HG02840 (cell line): ENCODE results near the gene DUOXA2.
"Not testable (repeated sequence)": the region's sequence is repeated elsewhere in the genome, so short reads cannot be mapped to it uniquely, and the experiment has no call there.

Source experiments
- ATAC-seq: cut with Tn5 transposase; IDR thresholded peaks from one replicate; pipeline ENCODE4 v1.9.1; 2021; ENCODE audit warnings: mild to moderate bottlenecking, moderate library complexity, moderate number of reproducible peaks; ENCODE audit not compliant: unreplicated experiment, low FRiP score

DUOXA2 gene

DNA sequence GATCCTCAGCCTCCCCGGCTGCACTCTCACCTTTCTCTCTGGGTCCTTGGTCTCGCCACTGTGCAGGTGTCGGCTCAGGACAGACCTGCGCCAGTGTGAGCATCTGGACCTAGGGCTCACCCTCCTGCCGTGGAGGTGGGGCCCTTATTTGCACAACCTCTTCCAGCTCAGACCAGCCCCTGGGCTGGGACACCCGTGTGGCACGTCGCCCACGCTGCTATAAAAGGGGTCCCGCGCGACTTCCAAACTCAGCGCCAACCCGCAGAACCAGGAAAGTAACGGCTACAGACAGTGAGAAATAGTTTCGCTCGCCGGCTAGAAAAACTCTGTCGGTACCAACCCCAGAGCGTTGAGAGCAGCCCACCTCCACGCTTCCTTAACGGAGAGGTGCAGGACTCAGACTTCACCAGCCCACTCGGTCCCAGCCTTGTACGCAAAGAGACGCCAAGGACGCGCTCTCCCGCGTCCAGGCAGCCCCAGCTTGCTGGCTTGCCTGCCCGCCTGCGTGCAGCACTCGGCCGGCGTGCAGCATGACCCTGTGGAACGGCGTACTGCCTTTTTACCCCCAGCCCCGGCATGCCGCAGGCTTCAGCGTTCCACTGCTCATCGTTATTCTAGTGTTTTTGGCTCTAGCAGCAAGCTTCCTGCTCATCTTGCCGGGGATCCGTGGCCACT lies at the start of gene DUOXA2, which contains the start of gene DUOX2:
Gene DUOXA2 (plus strand): TSS at position 251 of the 675 bp plus-strand sequence. CDS start 280 bp downstream, at position 531.
Gene DUOX2 (minus strand): TSS at position 97 of the 675 bp plus-strand sequence. CDS start 761 bp downstream, outside the sequence.
- ATAC-seq, result no peak

- ATAC-seq, result no peak
These were observed 49.7 kb upstream of the DUOXA2 start for GRCh38 chr15:45064386-45064785.

DNA sequence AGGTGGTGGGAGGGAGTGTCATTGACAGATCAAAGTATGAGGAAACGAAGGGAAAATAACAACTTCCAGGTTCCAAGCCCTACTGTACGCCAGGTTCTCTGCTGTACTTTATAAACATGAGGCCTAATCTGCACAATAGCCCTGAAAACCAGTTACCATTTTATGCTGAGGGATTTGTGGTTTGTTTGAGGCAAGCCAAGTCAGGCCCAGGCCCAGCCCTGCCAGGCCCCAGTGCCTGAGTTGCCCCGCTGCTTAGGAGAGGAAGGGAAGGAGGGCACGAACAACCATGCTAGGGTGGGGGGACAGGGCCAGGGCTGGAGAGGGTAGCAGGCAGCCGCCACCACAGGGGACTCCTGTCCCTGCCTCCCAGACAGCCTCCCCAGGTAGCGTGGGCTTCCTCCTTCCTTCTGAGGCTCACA lies 44.2 kb upstream of the DUOXA2 start:
- ATAC-seq, result not testable (repeated sequence)

DNA sequence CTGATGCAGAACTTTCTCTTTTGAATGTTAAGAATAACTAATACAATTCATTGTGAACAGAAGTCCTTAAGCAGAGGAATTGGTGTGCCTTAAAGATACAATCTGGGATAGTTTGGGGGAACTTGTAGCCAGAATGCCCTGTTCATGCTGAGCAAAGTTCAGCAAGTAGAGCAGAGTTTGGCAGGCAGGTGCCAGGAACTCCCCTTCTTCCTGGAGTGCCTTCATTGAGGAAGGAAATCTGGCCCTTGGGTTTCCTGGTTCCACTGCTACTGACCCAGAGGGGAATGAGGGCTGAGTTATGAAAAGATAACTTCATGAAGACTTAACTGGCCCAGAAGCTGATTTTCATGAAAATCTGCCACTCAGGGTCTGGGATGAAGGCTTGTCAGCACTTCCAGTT lies 40.5 kb upstream of the DUOXA2 start:
- ATAC-seq, result not testable (repeated sequence)

GRCh38 chr15:45075440-45076320 lies 38.4 kb upstream of the DUOXA2 start:
- ATAC-seq, result not testable (repeated sequence)

DNA sequence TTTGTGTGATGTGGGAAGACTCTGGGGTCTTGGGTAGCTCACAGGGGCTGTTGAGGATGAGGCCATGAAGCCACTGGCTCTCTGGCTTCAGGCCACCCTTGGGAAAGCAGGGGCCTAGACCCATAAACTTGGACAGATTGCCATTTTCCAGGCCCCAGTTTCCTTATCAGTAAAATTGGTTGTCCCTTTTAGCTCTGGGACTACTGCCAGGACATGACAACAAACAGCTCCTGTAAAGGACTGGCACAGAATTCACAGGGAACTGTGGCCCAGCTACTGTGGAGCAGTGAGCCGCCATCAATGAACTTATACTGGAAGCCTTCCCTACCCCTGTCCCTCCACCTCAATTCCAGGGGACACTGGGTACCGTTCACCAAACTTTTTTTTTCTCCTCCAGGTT lies 36.7 kb upstream of the DUOXA2 start:
- not testable (repeated sequence) for ATAC-seq

DNA sequence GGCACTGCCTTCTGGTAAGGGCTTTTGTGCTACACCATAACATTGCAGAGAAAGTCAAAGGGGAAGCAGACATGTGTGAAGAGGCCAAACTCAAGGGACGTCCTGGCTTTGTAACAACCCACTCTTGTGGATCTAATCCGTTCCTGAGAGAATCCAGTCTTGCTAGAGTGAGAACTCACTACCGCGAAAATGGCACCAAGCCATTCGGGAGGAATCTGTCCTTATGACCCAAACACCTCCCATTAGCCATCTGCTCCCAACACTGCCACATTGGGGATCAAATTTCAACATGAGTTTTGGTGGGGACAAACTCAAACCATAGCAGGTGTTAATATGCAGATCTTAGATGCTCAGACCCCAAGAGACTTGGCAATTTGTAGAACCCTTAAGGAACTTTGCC lies 34.9 kb upstream of the DUOXA2 start:
- ATAC-seq, result not testable (repeated sequence)

DNA sequence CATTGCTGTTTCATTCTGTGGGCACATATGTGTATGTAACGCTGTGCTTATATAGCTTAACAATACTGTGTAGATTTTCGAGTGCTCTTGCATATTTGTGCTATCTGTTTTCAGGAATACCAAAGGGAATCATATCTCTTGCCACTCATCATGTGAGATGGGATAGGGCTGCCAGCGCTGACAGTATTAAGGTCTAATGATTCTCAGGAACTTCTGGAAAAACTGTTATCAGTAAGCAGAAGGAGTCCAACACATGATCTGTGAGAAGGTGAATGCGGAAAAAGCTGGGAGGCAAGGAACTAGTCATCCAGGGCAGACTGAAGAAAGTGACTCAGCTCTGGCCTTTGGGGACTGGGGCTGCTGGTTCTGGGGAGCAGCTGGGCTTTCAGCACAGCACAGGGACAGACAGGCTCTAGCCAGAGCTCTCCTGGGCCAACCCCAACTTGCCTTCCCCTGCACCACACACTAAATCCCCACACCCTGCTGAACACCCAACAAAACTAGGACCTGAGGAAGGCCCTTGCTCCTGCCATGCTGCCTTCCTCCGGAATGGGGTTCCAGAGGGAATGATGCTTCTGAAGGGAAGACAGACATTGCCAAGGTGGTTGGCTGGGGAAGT lies 34.4 kb upstream of the DUOXA2 start:
- not testable (repeated sequence) for ATAC-seq

- not testable (repeated sequence) for ATAC-seq
These were observed 33.5 kb upstream of the DUOXA2 start for GRCh38 chr15:45080593-45080992.

GRCh38 chr15:45082412-45082811 lies 31.7 kb upstream of the DUOXA2 start:
- not testable (repeated sequence) for ATAC-seq

DNA sequence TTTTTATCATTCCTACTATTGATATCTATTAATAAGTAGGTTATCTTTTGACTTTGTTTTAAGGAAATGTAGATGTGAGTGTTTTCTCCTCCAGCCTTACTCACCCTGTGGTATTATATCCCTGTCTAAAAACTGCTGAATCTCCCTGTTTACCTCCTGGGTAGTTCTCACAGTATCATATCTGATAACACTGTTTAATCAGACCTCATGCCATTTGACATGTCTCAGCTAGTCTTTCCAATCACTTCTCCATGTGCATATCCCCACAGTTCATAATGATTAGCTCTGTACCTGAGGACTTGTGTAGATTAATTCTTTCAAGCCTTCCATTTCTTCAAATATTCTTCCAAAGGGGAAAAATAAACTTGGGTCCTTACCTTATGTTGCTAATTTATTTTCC lies 30.9 kb upstream of the DUOXA2 start:
- no peak for ATAC-seq

DNA sequence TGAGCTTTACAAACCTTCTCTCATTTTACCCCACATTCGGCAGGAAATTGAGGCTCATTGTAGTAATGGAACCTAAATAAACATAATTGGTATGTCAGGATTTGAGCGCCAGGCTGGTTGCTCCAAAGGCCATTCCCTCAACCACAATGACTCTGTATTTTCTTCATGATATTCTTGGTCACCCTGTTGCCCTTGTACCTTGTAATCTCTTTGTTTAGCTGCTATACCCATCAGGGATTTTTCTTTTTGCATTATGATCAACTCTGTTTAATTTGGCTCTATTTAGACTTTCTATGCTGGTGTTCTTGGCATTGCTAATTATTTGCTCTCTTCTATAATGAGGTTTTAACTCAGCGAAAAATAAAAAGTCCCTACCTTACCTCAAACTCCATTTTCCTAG lies 30.0 kb upstream of the DUOXA2 start:
- ATAC-seq, result no peak

- no peak for ATAC-seq
These were observed 26.6 kb upstream of the DUOXA2 start for GRCh38 chr15:45087513-45087912.

DNA sequence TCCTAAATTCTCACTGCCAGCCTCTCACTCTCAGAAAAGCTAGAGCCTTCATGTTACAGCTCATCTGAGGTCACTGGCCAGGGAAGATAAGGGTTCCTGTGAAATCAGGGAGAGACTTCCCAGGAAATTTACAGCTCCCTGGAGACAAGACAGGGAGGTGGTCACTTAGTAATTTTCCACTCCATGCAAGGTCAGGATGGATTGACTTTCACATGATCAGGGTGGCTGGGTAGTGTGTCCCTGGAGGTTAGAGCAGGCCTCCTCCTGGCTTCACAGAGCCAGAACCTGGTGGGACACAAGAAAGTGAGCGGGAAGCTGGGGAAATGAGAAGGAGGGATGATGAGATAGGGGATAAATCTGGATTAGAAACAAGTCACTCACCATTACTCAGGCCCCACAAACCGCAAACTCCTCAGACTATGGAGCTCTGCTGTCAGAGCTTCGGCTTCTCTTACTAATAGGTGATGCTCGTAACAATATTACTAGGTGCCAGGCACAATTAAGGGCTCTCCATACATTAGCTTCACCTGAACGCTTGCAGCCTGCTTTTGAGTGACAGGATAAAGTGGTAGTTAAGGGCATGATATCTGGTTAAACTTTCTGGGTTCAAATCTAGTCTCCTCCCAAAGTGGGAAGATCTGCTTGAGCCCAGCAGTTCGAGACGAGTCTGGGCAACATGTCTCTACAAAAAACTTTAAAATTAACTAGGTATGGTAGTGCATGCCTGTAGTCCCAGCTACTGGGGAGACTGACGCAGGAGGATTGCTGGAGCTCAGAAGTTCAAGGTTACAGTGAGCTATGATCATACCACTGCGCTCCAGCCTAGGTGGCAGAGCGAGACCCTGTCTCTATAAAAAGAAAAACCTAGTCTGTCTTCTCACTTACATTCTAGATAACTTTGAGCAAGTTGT lies 25.1 kb upstream of the DUOXA2 start:
- ATAC-seq, result no peak

GRCh38 chr15:45089712-45090373 lies 24.3 kb upstream of the DUOXA2 start:
- ATAC-seq, result no peak

GRCh38 chr15:45091161-45091560 lies 23.0 kb upstream of the DUOXA2 start:
- no peak for ATAC-seq

DNA sequence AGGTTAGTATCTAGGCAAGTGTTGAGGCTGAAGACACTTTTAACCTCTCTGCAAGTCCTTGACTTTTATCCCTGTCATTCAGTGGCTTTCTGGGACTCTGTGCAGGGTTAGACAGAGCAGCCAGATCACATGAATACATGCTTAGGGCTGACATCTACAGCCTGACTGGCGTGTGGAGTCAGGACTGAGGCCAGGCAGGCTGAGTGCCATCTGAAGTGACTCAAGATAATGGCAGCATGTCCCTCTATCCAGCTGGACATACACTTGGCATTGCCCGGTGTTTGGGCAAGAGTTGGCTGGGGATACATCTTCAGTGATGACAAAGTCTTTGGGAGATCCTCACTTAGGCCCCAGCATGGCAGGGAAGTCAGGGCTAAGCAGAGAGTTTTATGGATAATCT lies 22.6 kb upstream of the DUOXA2 start:
- ATAC-seq, result no peak

- ATAC-seq, result no peak
These were observed 21.1 kb upstream of the DUOXA2 start for GRCh38 chr15:45093013-45093412.

DNA sequence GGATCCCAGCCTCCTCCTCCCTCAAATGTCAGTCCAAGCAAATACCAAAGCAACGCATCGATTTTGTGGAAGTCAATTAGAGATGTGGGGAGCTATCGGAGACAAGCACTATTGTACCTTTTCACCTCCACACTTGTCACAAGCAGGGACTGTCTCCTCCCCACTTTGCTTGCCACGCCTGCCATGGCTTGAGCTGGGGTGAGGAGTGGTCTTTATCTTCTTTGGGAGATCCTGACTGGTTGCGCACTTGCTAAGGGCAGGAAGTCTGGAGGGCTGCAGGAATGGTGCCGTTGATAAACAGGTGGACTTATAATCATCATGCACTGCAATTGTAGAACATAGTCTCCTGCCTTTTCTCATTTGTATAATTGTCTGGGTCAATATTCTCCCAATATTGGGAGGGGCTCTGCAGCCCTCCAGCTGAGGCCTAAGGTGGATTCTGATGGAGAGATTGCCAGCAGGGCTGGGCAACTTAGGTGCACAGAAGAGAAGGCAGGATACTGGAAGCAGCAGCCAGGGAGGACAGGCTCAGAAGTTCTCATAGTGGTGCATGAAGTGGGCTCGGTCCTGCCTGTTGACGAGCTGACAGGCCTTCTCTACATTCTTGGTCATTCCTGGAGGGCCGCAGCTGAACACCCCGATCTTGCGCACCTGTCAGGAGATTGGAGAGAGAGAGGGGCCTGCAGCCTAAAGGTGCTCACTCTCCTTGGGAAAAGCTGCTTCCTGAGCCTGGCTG lies 20.3 kb upstream of the DUOXA2 start:
- no peak for ATAC-seq
